ENCODE measurements around the gene KLHL8. TPM values are rescaled to one million over a fixed set of nuclear protein-coding genes. Genes with fewer than 3 reads are reported as not detected.
A peak's percentile ranks its signal among the peaks of the same experiment; 100 is the strongest.

Gene KLHL8
- total RNA-seq, 2 donors from 2014 or later, result 4.3 to 11.2 TPM

DNA sequence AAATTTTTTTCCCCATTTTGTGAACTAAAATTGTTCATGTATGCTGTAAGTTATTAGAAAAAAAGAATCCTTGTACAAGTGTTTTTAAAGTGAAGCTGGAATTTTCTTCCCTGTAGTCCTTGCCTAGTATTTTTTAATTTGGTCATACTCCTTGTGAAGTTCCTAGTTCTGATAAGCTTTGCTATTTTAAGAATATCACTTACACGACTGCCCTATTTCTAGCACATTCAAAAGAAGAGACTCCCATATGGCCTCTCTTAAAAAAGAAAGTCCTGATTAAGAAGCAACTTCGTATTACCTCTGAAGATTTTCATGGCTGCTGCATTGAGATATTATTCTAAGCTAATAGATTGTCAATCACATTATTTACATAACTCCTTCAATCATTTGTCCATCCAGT is 87.2 kb downstream of the KLHL8 start:
- no peaks in the 10 kb centered on the region for H3K4me1 ChIP-seq (ENCODE audit: control insufficient read depth, insufficient read depth, low read length)
- Mint-ChIP-seq H3K9me3 (peaks cover 3% of the 10 kb centered on the region), H3K27ac (no peak overlapping the region), H3K4me3 (no peak overlapping the region), H3K36me3 (ENCODE audit: low read depth) (peaks cover 93% of the 10 kb centered on the region), H3K27me3 (ENCODE audit: insufficient read depth) (no peaks in the 10 kb centered on the region), H3K4me1 (peaks cover 19% of the 10 kb centered on the region)
- H3K9me3 ChIP-seq (ENCODE audit: control insufficient read depth, low read length), result peaks cover 5% of the 10 kb centered on the region
- TF ChIP-seq, protein P1, sequence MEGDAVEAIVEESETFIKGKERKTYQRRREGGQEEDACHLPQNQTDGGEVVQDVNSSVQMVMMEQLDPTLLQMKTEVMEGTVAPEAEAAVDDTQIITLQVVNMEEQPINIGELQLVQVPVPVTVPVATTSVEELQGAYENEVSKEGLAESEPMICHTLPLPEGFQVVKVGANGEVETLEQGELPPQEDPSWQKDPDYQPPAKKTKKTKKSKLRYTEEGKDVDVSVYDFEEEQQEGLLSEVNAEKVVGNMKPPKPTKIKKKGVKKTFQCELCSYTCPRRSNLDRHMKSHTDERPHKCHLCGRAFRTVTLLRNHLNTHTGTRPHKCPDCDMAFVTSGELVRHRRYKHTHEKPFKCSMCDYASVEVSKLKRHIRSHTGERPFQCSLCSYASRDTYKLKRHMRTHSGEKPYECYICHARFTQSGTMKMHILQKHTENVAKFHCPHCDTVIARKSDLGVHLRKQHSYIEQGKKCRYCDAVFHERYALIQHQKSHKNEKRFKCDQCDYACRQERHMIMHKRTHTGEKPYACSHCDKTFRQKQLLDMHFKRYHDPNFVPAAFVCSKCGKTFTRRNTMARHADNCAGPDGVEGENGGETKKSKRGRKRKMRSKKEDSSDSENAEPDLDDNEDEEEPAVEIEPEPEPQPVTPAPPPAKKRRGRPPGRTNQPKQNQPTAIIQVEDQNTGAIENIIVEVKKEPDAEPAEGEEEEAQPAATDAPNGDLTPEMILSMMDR (conservative IDR thresholded peaks at IDR 0.05), result no peak
- peaks cover 100% of the 10 kb centered on the region for H3K36me3 ChIP-seq (ENCODE audit: control insufficient read depth, insufficient read depth, low read length)
- no peak overlapping the region for H3K27ac ChIP-seq (ENCODE audit: low read depth, low read length)
- no peak for DNase-seq
- no peaks in the 10 kb centered on the region for H3K27me3 ChIP-seq (ENCODE audit: control insufficient read depth, insufficient read depth, low read length, poor library complexity, severe bottlenecking)
- H3K4me3 ChIP-seq (ENCODE audit: low read length), result no peak overlapping the region
- WGBS, 2 experiments (ENCODE audit: insufficient coverage in 1 of 2, insufficient read length in 1 of 2), result 100% methylated on average over 1 to 2 of the region's 2 CpGs
- no peak overlapping the region for H3K9ac ChIP-seq (ENCODE audit: extremely low read depth, low read length, poor library complexity, severe bottlenecking)

GRCh38 chr4:87132035-87132434 is 88.4 kb downstream of the KLHL8 start:
- TF ChIP-seq, protein P1 (conservative IDR thresholded peaks at IDR 0.05), result no peak
- 98 to 100% methylated on average over 7 to 8 of the region's 8 CpGs for WGBS, 2 experiments (ENCODE audit: insufficient coverage in 1 of 2, insufficient read length in 1 of 2)
- H3K9me3 Mint-ChIP-seq, result peaks cover 3% of the 10 kb centered on the region
- no peak overlapping the region for H3K4me3 Mint-ChIP-seq
- H3K36me3 Mint-ChIP-seq (ENCODE audit: low read depth), result peaks cover 91% of the 10 kb centered on the region
- no peak overlapping the region for H3K4me3 ChIP-seq (ENCODE audit: low read length)
- H3K27ac ChIP-seq (ENCODE audit: low read depth, low read length), result no peak overlapping the region
- no peak overlapping the region for H3K27ac Mint-ChIP-seq
- peaks cover 100% of the 10 kb centered on the region for H3K36me3 ChIP-seq (ENCODE audit: control insufficient read depth, insufficient read depth, low read length)
- no peaks in the 10 kb centered on the region for H3K27me3 ChIP-seq (ENCODE audit: control insufficient read depth, insufficient read depth, low read length, poor library complexity, severe bottlenecking)
- H3K9me3 ChIP-seq (ENCODE audit: control insufficient read depth, low read length), result peaks cover 5% of the 10 kb centered on the region
- peaks cover 19% of the 10 kb centered on the region for H3K4me1 Mint-ChIP-seq
- DNase-seq, result no peak
- H3K9ac ChIP-seq (ENCODE audit: extremely low read depth, low read length, poor library complexity, severe bottlenecking), result no peak overlapping the region
- H3K4me1 ChIP-seq (ENCODE audit: control insufficient read depth, insufficient read depth, low read length), result no peaks in the 10 kb centered on the region
- H3K27me3 Mint-ChIP-seq (ENCODE audit: insufficient read depth), result no peaks in the 10 kb centered on the region

DNA sequence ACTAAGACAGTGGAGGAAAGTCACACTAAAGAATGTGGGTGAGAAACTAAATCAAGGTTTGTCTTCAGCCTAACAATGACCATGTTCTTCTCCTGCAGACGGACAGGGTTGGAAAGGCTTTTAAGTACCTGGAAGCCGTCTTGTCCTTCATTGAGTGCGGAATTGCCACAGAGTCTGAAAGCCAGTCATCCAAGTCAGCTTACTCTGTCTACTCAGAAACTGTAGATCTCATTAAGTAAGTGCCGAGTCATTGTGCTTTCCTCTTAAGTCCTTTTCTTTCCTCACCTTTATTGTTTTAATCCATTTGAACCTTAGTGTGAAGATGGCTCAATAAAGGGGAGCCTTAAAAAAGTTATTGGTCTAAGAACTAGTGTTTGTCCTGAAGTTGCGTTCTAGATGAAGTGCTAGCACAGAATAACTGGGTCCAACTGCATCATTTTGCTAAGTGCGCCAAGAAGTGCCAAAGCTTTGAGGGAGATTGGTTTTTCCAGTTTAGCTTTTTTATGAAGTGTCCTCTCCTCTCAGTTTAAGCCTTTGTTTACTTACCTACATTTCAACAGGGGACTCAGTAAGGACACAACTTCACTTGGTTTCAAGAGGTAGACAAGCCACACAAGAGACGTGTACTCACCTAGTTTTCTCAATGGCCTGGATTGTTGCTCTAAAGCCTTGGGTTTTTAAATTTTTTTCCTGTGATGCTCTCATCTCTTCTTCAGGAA is 89.3 kb downstream of the KLHL8 start:
- Mint-ChIP-seq H3K4me1 (peaks cover 19% of the 10 kb centered on the region), H3K27ac (peak overlapping the region; percentile 90), H3K9me3 (peaks cover 3% of the 10 kb centered on the region), H3K4me3 (no peak overlapping the region), H3K27me3 (ENCODE audit: insufficient read depth) (no peaks in the 10 kb centered on the region), H3K36me3 (ENCODE audit: low read depth) (peaks cover 93% of the 10 kb centered on the region)
- Histone ChIP-seq H3K4me3 (ENCODE audit: low read length) (no peak overlapping the region), H3K27me3 (ENCODE audit: control insufficient read depth, insufficient read depth, low read length, poor library complexity, severe bottlenecking) (no peaks in the 10 kb centered on the region), H3K36me3 (ENCODE audit: control insufficient read depth, insufficient read depth, low read length) (peaks cover 100% of the 10 kb centered on the region), H3K27ac (ENCODE audit: low read depth, low read length) (no peak overlapping the region), H3K4me1 (ENCODE audit: control insufficient read depth, insufficient read depth, low read length) (no peaks in the 10 kb centered on the region), H3K9ac (ENCODE audit: extremely low read depth, low read length, poor library complexity, severe bottlenecking) (no peak overlapping the region), H3K9me3 (ENCODE audit: control insufficient read depth, low read length) (peaks cover 5% of the 10 kb centered on the region)
- TF ChIP-seq, protein P1 (conservative IDR thresholded peaks at IDR 0.05), result no peak
- WGBS, 2 experiments (ENCODE audit: insufficient coverage in 1 of 2, insufficient read length in 1 of 2), result 95 to 97% methylated on average over 6 to 7 of the region's 7 CpGs
- no peak for DNase-seq
